ENCODE results near the gene TNRC18.

- TF ChIP-seq CTCF (IDR thresholded peaks at IDR 0.05) = no peak
- TF ChIP-seq MXI1 (IDR thresholded peaks at IDR 0.05; ENCODE audit: low read depth, low read length) = no peak
- TF ChIP-seq REST (IDR thresholded peaks at IDR 0.05; ENCODE audit: low read depth, low read length) = no peak
- no peak for TF ChIP-seq EZH2phosphoT487 (IDR thresholded peaks at IDR 0.05; ENCODE audit: borderline replicate concordance, low read depth)
- TF ChIP-seq YY1 (IDR thresholded peaks at IDR 0.05; ENCODE audit: low read depth) = no peak
- no peak for TF ChIP-seq RAD21 (IDR thresholded peaks at IDR 0.05; ENCODE audit: low read length)
- no peak for TF ChIP-seq ZBTB33 (IDR thresholded peaks at IDR 0.05; ENCODE audit: borderline replicate concordance, low read depth)
- no peak for TF ChIP-seq USF2 (IDR thresholded peaks at IDR 0.05; ENCODE audit: borderline replicate concordance, low read depth, low read length)
- no peak for TF ChIP-seq TAF1 (IDR thresholded peaks at IDR 0.05; ENCODE audit: borderline replicate concordance, low read depth, low read length)
- no peak for TF ChIP-seq GATA2 (CRISPR knock-in tag; IDR thresholded peaks at IDR 0.05)
- no peak for TF ChIP-seq EP300 (IDR thresholded peaks at IDR 0.05; ENCODE audit: borderline replicate concordance in 1 of 2, low read depth in 1 of 2, low read length in 1 of 2)
- TF ChIP-seq MAX (IDR thresholded peaks at IDR 0.05; ENCODE audit: low read depth) = no peak
These were observed 79.3 kb downstream of the TNRC18 start for GRCh38 chr7:5344342-5344741.

All from SK-N-SH (cell line).